ENCODE results near the gene MYO1C.
A peak's percentile ranks its signal among the peaks of the same experiment; 100 is the strongest.

DNA sequence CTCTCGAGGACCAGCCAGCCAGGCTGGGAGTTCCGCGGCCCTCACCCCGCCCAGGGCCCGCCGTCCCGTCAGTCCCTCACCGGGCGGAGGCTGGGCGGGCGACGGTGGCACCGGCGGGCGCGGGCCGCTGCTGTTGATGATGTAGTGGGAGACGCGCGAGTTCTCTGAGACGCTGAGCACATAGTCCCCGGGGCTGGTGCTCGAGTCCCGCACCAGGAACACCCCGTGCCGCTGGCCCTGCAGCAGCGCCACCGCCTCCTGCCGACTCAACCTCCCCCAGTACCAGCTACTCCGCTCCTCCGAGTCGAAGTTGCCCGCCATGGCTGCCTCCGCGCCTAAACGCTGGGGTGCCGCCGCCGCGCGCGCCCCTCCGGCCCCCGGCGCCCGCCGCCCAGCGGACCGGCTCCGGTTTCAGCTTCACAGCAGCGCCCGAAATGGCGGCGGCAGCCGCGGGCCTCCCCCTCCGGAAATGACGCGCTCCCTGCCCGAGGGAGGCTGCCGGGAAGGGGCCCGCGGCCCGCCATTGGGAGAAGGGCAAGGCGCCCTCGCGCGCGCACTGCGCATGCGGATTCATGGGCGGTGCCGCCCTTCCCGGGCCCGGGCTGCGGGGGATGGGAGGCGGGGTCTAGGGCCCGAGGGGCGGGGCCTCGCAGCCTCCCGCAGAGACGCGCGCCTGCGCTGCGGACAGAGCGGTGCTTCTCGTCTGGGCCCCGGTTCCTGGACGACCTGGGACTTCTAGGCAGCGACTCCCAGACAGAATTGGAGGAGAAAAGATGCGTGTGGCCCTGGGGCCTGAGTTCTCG lies 36.5 kb downstream of the MYO1C start, which contains the start of gene CRK:
- peak in 2 of 6 experiments; percentile 10 to 18 for TF ChIP-seq CTCF (IDR thresholded peaks at IDR 0.05)
- peak; percentile 88 to 92 for TF ChIP-seq POLR2A (IDR thresholded peaks at IDR 0.05)

Data from Peyer's patch (tissue), 4 donors.